H9 (cell line): Measurements from ENCODE around the gene SSRP1. TPM values are rescaled to one million over a fixed set of nuclear protein-coding genes. Genes with fewer than 3 reads are reported as not detected.
A peak's percentile ranks its signal among the peaks of the same experiment; 100 is the strongest.

Experiments used
- DNase-seq: peaks from one replicate; pipeline ENCODE4 v3.0.0-alpha.2; 2017
- H2AFZ ChIP-seq: one replicate; pipeline ENCODE4 v1.6.1; 2013; ENCODE audit warnings: mild to moderate bottlenecking, low read length, control low read depth, moderate library complexity
- H2AK5ac ChIP-seq: 2 replicates; pipeline ENCODE4 v1.6.1; 2013; ENCODE audit warnings: low read length, control low read depth, mixed read lengths; ENCODE audit not compliant: insufficient read length
- H2BK120ac ChIP-seq: one replicate; pipeline ENCODE4 v1.6.1; 2013; ENCODE audit warnings: low read depth, mild to moderate bottlenecking, low read length, control low read depth, inconsistent platforms; ENCODE audit not compliant: poor library complexity, severe bottlenecking
- H2BK12ac ChIP-seq: 2 replicates; pipeline ENCODE4 v1.6.1; 2013; ENCODE audit warnings: low read length, control low read depth, mixed read lengths, low read depth; ENCODE audit not compliant: insufficient read length
- H2BK15ac ChIP-seq: 2 replicates; pipeline ENCODE4 v1.6.1; 2013; ENCODE audit warnings: low read depth, low read length, control low read depth
- H2BK20ac ChIP-seq: one replicate; pipeline ENCODE4 v1.6.1; 2013; ENCODE audit warnings: low read depth, mild to moderate bottlenecking, low read length, control low read depth, inconsistent platforms; ENCODE audit not compliant: poor library complexity, severe bottlenecking
- H2BK5ac ChIP-seq: 2 replicates; pipeline ENCODE4 v1.6.1; 2013; ENCODE audit warnings: low read length, control low read depth, mixed read lengths; ENCODE audit not compliant: insufficient read length
- H3K14ac ChIP-seq: 2 replicates; pipeline ENCODE4 v1.6.1; 2013; ENCODE audit warnings: low read length, control low read depth; ENCODE audit not compliant: insufficient read depth
- H3K18ac ChIP-seq: 2 replicates; pipeline ENCODE4 v1.6.1; 2013; ENCODE audit warnings: low read depth, mild to moderate bottlenecking, mixed read lengths, low read length, control low read depth; ENCODE audit not compliant: insufficient read length
- H3K23ac ChIP-seq: 2 replicates; pipeline ENCODE4 v1.6.1; 2013; ENCODE audit warnings: low read length, control low read depth, mixed read lengths, low read depth; ENCODE audit not compliant: insufficient read length
- H3K23me2 ChIP-seq: 2 replicates; pipeline ENCODE4 v1.6.1; 2013; ENCODE audit warnings: low read depth, mild to moderate bottlenecking, mixed read lengths, low read length, control low read depth; ENCODE audit not compliant: insufficient read length, poor library complexity, severe bottlenecking
- H3K27ac ChIP-seq: 2 replicates; pipeline ENCODE4 v1.5.1; 2013; ENCODE audit warnings: low read length, control low read depth, mixed read lengths, low read depth; ENCODE audit not compliant: insufficient read length
- H3K27me3 ChIP-seq: 2 replicates; pipeline ENCODE4 v1.6.1; 2013; ENCODE audit warnings: low read length, control low read depth, inconsistent platforms; ENCODE audit not compliant: insufficient read depth
- H3K4ac ChIP-seq: 2 replicates; pipeline ENCODE4 v1.6.1; 2013; ENCODE audit warnings: low read depth, mild to moderate bottlenecking, control low read depth, inconsistent platforms, low read length, moderate library complexity
- H3K4me1 ChIP-seq: 2 replicates; pipeline ENCODE4 v1.6.1; 2013; ENCODE audit warnings: low read length, control low read depth, inconsistent platforms; ENCODE audit not compliant: insufficient read depth
- H3K4me2 ChIP-seq: 2 replicates; pipeline ENCODE4 v1.6.1; 2013; ENCODE audit warnings: low read length, control low read depth, mixed read lengths; ENCODE audit not compliant: insufficient read length, insufficient read depth
- H3K56ac ChIP-seq: 2 replicates; pipeline ENCODE4 v1.6.1; 2013; ENCODE audit warnings: low read depth, mild to moderate bottlenecking, mixed read lengths, low read length, control low read depth; ENCODE audit not compliant: insufficient read length
- H3K79me1 ChIP-seq: 2 replicates; pipeline ENCODE4 v1.6.1; 2013; ENCODE audit warnings: low read depth, mild to moderate bottlenecking, moderate library complexity, low read length, control low read depth, inconsistent platforms; ENCODE audit not compliant: insufficient read depth, poor library complexity, severe bottlenecking
- H3K79me2 ChIP-seq: 2 replicates; pipeline ENCODE4 v1.6.1; 2013; ENCODE audit warnings: low read length, control low read depth, inconsistent platforms; ENCODE audit not compliant: insufficient read depth
- H3K9ac ChIP-seq: 2 replicates; pipeline ENCODE4 v1.6.1; 2013; ENCODE audit warnings: low read length, control low read depth, mixed read lengths; ENCODE audit not compliant: insufficient read length; ENCODE audit errors: extremely low read depth
- H3K9me3 ChIP-seq: one replicate; pipeline ENCODE4 v1.6.1; 2013; ENCODE audit warnings: low read depth, low read length, inconsistent platforms; ENCODE audit not compliant: control insufficient read depth
- H3T11ph ChIP-seq: one replicate; pipeline ENCODE4 v1.6.1; 2013; ENCODE audit warnings: mild to moderate bottlenecking, low read length, control low read depth, inconsistent platforms
- H4K20me1 ChIP-seq: one replicate; pipeline ENCODE4 v1.6.1; 2013; ENCODE audit not compliant: control insufficient read depth, insufficient read length, insufficient read depth
- H4K5ac ChIP-seq: 2 replicates; pipeline ENCODE4 v1.6.1; 2013; ENCODE audit warnings: low read depth, mild to moderate bottlenecking, mixed read lengths, low read length, control low read depth; ENCODE audit not compliant: insufficient read length
- H4K8ac ChIP-seq: replicated peaks from 2 replicates; pipeline ENCODE4 v1.6.1; 2013; ENCODE audit warnings: low read length, control low read depth, mixed read lengths, low read depth; ENCODE audit not compliant: insufficient read length
- H4K91ac ChIP-seq: 2 replicates; pipeline ENCODE4 v1.6.1; 2013; ENCODE audit warnings: low read depth, mild to moderate bottlenecking, moderate library complexity, mixed read lengths, low read length, control low read depth; ENCODE audit not compliant: insufficient read length
- H3K27ac Mint-ChIP-seq, 3 experiments: 2 replicates in 2 of 3; 3 replicates in 1 of 3; pipeline ENCODE4 v1.8.0; 2020 to 2021; ENCODE audit warnings: mixed read lengths in 3 of 3, mild to moderate bottlenecking in 1 of 3, moderate library complexity in 1 of 3
- H3K27me3 Mint-ChIP-seq: 2 replicates; pipeline ENCODE4 v1.8.0; 2021; ENCODE audit warnings: low read depth, mild to moderate bottlenecking, moderate library complexity, mixed read lengths
- H3K36me3 Mint-ChIP-seq, 3 experiments: 2 replicates in 2 of 3; 3 replicates in 1 of 3; pipeline ENCODE4 v1.8.0; 2020 to 2021; ENCODE audit warnings: low read depth in 3 of 3, mixed read lengths in 3 of 3; ENCODE audit not compliant: insufficient read depth in 1 of 3
- H3K4me1 Mint-ChIP-seq, 2 experiments: 2 replicates each; pipeline ENCODE4 v1.8.0; 2020; ENCODE audit warnings: mixed read lengths in 2 of 2
- H3K4me3 Mint-ChIP-seq, 2 experiments: 2 replicates in 1 of 2; 3 replicates in 1 of 2; pipeline ENCODE4 v1.8.0; 2020 to 2021; ENCODE audit warnings: mild to moderate bottlenecking in 2 of 2, mixed read lengths in 2 of 2, moderate library complexity in 1 of 2
- H3K9me3 Mint-ChIP-seq, 2 experiments: 2 replicates in 1 of 2; 3 replicates in 1 of 2; pipeline ENCODE4 v1.8.0; 2020; ENCODE audit warnings: mild to moderate bottlenecking in 2 of 2, mixed read lengths in 2 of 2, moderate library complexity in 1 of 2
- WGBS: extraction: QIAGEN DNeasy Blood & Tissue Kit; methylation state at CpG from one replicate; pipeline ENCODE4 v1.1.7; 2013; ENCODE audit warnings: missing lambda C conversion rate, low lambda C conversion rate, mixed read lengths; ENCODE audit not compliant: insufficient read length; ENCODE audit errors: extremely low coverage; 5-methylcytosine and 5-hydroxymethylcytosine counted together
- total RNA-seq: library from RNA; stranded (reverse); gene quantifications from 2 replicates; pipeline ENCODE4 v1.2.1, GENCODE V29; 2021
- TF ChIP-seq, protein P1 (sequence below): fragments of 200-600 bp; sonication (generic); conservative IDR thresholded peaks from 3 replicates; pipeline ENCODE4 v1.8.0; 2021; ENCODE audit warnings: antibody characterized with exemption, mild to moderate bottlenecking

The SSRP1 gene
- total RNA-seq, 1 experiment from 2014 or later = 202 TPM

DNA sequence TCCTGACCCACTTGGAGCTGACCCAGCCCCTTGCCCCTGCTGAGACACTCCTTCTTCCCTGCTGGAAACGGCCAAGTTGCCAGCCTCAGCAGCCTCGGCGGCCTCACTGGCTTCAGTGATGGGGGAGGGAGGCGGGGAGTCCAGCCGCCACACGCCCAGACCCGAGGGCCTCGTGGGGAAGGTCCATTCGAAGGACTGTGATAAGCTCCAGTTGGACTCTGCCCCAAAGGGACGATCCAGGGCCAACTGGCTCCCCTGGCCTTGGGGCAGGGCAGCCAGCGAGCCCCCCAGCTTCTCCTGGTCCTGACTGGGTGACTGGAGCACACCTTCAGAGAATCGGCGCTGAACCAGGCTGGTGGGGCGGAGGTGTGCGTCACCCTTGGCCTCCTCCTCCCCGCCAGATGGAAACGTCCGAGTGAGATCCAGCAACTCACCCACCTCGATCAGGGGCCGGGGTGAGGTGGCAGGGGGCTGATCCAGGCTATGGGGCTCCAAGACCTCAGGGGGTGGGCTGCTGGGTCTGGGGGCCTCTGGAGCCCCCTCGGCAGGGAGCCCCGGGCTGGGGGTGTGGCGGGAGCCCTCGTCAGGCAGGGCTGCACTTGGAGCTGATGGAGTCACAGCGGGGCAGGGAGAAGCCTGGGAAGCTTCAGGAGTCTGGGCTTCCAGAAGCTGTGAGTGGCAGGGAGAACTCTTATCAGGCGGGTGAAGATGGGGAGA is 22.5 kb downstream of the SSRP1 start:
- no peak overlapping the region for H2BK120ac ChIP-seq
- no peak overlapping the region for H3K23ac ChIP-seq
- no peak overlapping the region for H2AFZ ChIP-seq
- Mint-ChIP-seq H3K9me3 (no peaks in the 10 kb centered on the region), H3K36me3 (peaks cover 30 to 42% (median 36%) of the 10 kb centered on the region in 3 experiments), H3K27ac (peak overlapping the region in 1 of 3 experiments; percentile 33; a peak in 4 of 7 replicates), H3K27me3 (no peaks in the 10 kb centered on the region), H3K4me3 (no peak overlapping the region), H3K4me1 (peaks cover 17 to 20% of the 10 kb centered on the region in 2 experiments)
- peaks cover 21% of the 10 kb centered on the region for H3K4me1 ChIP-seq
- H3K18ac ChIP-seq = no peak overlapping the region
- TF ChIP-seq, protein P1, sequence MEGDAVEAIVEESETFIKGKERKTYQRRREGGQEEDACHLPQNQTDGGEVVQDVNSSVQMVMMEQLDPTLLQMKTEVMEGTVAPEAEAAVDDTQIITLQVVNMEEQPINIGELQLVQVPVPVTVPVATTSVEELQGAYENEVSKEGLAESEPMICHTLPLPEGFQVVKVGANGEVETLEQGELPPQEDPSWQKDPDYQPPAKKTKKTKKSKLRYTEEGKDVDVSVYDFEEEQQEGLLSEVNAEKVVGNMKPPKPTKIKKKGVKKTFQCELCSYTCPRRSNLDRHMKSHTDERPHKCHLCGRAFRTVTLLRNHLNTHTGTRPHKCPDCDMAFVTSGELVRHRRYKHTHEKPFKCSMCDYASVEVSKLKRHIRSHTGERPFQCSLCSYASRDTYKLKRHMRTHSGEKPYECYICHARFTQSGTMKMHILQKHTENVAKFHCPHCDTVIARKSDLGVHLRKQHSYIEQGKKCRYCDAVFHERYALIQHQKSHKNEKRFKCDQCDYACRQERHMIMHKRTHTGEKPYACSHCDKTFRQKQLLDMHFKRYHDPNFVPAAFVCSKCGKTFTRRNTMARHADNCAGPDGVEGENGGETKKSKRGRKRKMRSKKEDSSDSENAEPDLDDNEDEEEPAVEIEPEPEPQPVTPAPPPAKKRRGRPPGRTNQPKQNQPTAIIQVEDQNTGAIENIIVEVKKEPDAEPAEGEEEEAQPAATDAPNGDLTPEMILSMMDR = no peak
- H3K4ac ChIP-seq = no peak overlapping the region
- H3K9me3 ChIP-seq = no peaks in the 10 kb centered on the region
- H2AK5ac ChIP-seq = no peak overlapping the region
- H3K56ac ChIP-seq = no peak overlapping the region
- H2BK12ac ChIP-seq = no peak overlapping the region
- H4K5ac ChIP-seq = no peak overlapping the region
- DNase-seq = no peak
- no peak overlapping the region for H3K4me2 ChIP-seq
- H4K91ac ChIP-seq = no peak overlapping the region
- H3K9ac ChIP-seq = no peak overlapping the region
- no peak overlapping the region for H3K27ac ChIP-seq
- no peak overlapping the region for H3T11ph ChIP-seq
- H3K79me2 ChIP-seq = peaks cover 2% of the 10 kb centered on the region; the same call in 1 of the 2 replicates
- no peak overlapping the region for H3K14ac ChIP-seq
- H3K27me3 ChIP-seq = no peaks in the 10 kb centered on the region
- H3K79me1 ChIP-seq = no peaks in the 10 kb centered on the region
- H2BK5ac ChIP-seq = no peak overlapping the region
- H2BK15ac ChIP-seq = no peak overlapping the region
- H4K8ac ChIP-seq = no peak overlapping the region
- no CpG with 5 or more reads among the region's 26 CpGs for WGBS
- H3K23me2 ChIP-seq = peaks cover 6% of the 10 kb centered on the region
- H4K20me1 ChIP-seq = no peaks in the 10 kb centered on the region
- no peak overlapping the region for H2BK20ac ChIP-seq
